ENCODE measurements around the gene SUSD3. TPM values are rescaled to one million over a fixed set of nuclear protein-coding genes. Genes with fewer than 3 reads are reported as not detected.

SUSD3 gene
- total RNA-seq, 1 donor from 2014 or later = 9.1 TPM

- Mint-ChIP-seq H3K4me1 (peaks cover 9% of the 10 kb centered on the region), H3K27me3 (no peaks in the 10 kb centered on the region), H3K27ac (no peak overlapping the region), H3K9me3 (no peaks in the 10 kb centered on the region), H3K4me3 (no peak overlapping the region), H3K36me3 (ENCODE audit: low read depth) (peaks cover 76% of the 10 kb centered on the region)
- DNase-seq (no peak), ATAC-seq (ENCODE audit: low read depth) (no peak)
- intact Hi-C loops (cut with micrococcal nuclease) = no loop called here
- TF ChIP-seq, protein P1, sequence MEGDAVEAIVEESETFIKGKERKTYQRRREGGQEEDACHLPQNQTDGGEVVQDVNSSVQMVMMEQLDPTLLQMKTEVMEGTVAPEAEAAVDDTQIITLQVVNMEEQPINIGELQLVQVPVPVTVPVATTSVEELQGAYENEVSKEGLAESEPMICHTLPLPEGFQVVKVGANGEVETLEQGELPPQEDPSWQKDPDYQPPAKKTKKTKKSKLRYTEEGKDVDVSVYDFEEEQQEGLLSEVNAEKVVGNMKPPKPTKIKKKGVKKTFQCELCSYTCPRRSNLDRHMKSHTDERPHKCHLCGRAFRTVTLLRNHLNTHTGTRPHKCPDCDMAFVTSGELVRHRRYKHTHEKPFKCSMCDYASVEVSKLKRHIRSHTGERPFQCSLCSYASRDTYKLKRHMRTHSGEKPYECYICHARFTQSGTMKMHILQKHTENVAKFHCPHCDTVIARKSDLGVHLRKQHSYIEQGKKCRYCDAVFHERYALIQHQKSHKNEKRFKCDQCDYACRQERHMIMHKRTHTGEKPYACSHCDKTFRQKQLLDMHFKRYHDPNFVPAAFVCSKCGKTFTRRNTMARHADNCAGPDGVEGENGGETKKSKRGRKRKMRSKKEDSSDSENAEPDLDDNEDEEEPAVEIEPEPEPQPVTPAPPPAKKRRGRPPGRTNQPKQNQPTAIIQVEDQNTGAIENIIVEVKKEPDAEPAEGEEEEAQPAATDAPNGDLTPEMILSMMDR (IDR thresholded peaks at IDR 0.05) = no peak
- POLR2A ChIA-PET = no interaction called here
- CTCF ChIA-PET = no interaction called here
Observed at GRCh38 chr9:93020771-93021670, 37.5 kb upstream of the SUSD3 start.

DNA sequence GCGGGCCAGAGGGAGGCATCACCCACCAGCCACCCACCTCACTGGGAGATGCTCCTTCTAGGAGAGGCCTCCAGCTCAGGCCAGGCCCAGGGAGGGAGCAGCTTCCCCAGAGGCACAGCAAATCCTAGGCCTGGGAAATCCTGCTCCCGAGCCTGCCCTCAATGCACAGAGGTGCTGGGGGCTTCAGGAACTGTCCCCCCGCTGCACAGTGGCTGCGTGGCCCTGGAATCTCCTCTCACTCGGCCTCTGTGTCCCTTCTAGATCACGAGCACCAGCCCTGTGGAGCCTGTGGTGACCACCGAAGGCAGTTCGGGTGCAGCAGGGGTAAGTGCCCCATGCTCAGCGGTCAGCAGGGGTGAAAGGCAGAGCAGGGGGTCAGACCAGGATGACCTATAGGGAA lies 36.4 kb upstream of the SUSD3 start:
- intact Hi-C loops (cut with micrococcal nuclease) = no loop called here
- Mint-ChIP-seq H3K27me3 (no peaks in the 10 kb centered on the region), H3K36me3 (ENCODE audit: low read depth) (peaks cover 83% of the 10 kb centered on the region), H3K9me3 (no peaks in the 10 kb centered on the region), H3K4me1 (peaks cover 17% of the 10 kb centered on the region), H3K4me3 (no peak overlapping the region), H3K27ac (no peak overlapping the region)
- DNase-seq (no peak), ATAC-seq (ENCODE audit: low read depth) (no peak)
- TF ChIP-seq, protein P1 (IDR thresholded peaks at IDR 0.05) = no peak
- ChIA-PET POLR2A (no interaction called here), CTCF (no interaction called here)

DNA sequence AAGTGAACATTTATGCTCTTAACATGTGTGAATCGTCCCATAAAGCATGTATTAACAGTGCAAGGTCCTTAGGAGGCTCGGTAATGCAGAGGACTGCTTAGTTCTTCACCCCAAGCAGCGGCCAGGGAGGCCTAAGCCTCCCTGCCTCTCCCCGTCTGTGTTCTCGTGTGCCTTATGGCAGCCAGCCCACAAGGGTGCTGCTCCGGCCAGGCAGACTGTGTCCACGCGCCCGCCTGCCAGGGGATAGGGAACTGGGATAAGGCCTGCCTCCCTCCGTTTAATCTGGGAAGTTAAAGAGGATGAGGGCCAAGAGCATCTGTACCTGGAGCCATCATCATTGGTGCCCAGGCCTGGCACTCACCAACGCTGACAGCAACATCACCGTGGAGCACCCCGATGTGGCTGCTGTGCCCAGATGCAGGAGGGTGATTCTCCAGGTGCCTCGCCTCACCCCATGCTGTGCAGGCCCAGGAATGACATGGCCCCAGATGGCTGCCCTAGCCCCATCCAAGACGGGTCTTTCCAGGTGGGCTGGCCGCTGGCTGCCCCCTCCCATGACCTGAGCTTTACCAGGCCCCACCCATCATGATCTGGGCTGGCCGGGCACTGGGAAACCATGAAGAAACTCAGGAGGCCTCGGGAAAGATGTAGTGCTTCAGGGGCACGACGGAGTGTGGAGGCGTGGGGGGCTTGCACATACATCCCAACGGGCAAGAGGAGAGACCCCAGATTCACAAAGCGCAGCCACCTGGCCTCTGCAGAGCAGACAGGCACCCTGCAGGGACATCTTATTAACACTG lies 35.6 kb upstream of the SUSD3 start:
- TF ChIP-seq, protein P1 (IDR thresholded peaks at IDR 0.05) = no peak
- CTCF ChIA-PET = no interaction called here
- ATAC-seq (ENCODE audit: low read depth) (no peak), DNase-seq (no peak)
- intact Hi-C loops (cut with micrococcal nuclease) = no loop called here
- POLR2A ChIA-PET = no interaction called here
- no peaks in the 10 kb centered on the region for H3K27me3 Mint-ChIP-seq
- H3K4me3 Mint-ChIP-seq = no peak overlapping the region
- peaks cover 25% of the 10 kb centered on the region for H3K4me1 Mint-ChIP-seq
- H3K9me3 Mint-ChIP-seq = no peaks in the 10 kb centered on the region
- H3K27ac Mint-ChIP-seq = peak overlapping the region; percentile 59
- peaks cover 78% of the 10 kb centered on the region for H3K36me3 Mint-ChIP-seq (ENCODE audit: low read depth)

DNA sequence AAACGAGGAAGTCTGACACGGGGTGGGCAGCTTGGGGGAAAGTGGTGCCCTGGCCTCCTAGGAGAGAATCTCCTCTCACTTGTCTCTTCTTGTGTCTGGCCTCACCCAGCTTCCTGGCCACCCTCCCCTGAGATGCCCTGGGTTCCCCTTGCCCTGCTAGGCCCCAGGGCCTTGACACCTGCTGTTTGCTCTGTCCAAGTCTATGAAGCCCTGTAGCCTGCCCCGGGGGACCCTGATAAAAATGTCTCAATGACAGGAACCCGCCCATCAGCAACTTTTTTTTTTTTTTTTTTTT lies 35.0 kb upstream of the SUSD3 start:
- peak overlapping the region; percentile 59 for H3K27ac Mint-ChIP-seq
- H3K36me3 Mint-ChIP-seq (ENCODE audit: low read depth) = peaks cover 74% of the 10 kb centered on the region
- peaks cover 31% of the 10 kb centered on the region for H3K4me1 Mint-ChIP-seq
- no peaks in the 10 kb centered on the region for H3K9me3 Mint-ChIP-seq
- intact Hi-C loops (cut with micrococcal nuclease) = no loop called here
- no peak for DNase-seq
- CTCF ChIA-PET = no interaction called here
- H3K27me3 Mint-ChIP-seq = no peaks in the 10 kb centered on the region
- TF ChIP-seq, protein P1 (IDR thresholded peaks at IDR 0.05) = no peak
- H3K4me3 Mint-ChIP-seq = no peak overlapping the region
- ATAC-seq (ENCODE audit: low read depth) = peak; percentile 10
- POLR2A ChIA-PET = no interaction called here

DNA sequence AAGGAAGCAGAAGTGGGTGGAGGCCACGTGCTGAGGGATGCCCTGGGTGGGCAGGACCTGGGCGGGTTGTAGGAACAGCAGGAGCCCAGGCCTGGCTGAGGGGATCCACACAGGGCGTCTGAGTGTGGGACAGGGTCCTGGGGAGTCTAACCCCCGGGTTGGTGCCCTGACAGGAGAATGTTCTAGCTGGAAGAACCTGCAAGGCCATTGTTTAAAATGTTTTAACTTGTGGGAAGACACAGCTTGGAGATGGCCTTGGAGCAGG lies 33.9 kb upstream of the SUSD3 start:
- peaks cover 40% of the 10 kb centered on the region for H3K4me1 Mint-ChIP-seq
- POLR2A ChIA-PET = no interaction called here

More for the DNA sequence above, 33.9 kb upstream of the SUSD3 start:
- Mint-ChIP-seq H3K27me3 (no peaks in the 10 kb centered on the region), H3K36me3 (ENCODE audit: low read depth) (peaks cover 68% of the 10 kb centered on the region), H3K4me3 (no peak overlapping the region), H3K9me3 (no peaks in the 10 kb centered on the region), H3K27ac (no peak overlapping the region)
- intact Hi-C loops (cut with micrococcal nuclease) = no loop called here
- TF ChIP-seq, protein P1 (IDR thresholded peaks at IDR 0.05) = no peak
- CTCF ChIA-PET = interaction anchor here (0.7 to 1.3 kb wide), 2 partner anchors 9 to 67 kb away, joined by 3 read pairs; no protein-coding TSS in a partner anchor
- DNase-seq (no peak), ATAC-seq (ENCODE audit: low read depth) (no peak)

Measured in activated B cell treated with CpG ODN at 0.5 μM for 24 hours (primary cell).